GM18951 (cell line): ENCODE data around the gene ARL3.

ENCODE experiments used
- POLR2A ChIP-seq: IDR thresholded peaks from 4 replicates; pipeline ENCODE4 v1.6.1; 2011; ENCODE audit warnings: mild to moderate bottlenecking; ENCODE audit not compliant: insufficient read length, insufficient read depth; ENCODE audit errors: extremely low read depth
- in situ Hi-C: fragments of 300-500 bp; cut with MboI; formaldehyde crosslinking; loops from one replicate; pipeline ENCODE4 v1.12.0; 2022; ENCODE audit warnings: low sequenced_read_pairs, mixed read lengths, inconsistent platforms; ENCODE audit not compliant: unreplicated experiment

Gene ARL3

DNA sequence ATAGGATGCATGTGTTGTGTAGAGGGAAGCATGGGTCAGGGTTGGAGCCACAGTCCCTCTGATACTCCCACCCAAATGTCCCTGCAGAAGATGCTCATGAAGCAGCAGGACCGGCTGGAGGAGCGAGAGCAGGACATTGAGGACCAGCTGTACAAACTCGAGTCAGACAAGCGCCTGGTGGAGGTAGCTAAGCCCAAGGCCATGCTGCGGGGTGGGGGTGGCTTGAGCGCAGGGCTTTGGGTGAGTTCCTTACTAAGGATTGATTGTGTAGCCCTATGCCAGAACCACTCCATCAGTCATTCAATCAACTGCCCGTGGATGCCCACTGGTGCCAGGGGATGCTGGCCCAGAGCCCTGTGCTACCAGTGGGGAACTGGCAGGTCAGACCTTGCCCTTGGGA lies 59.6 kb downstream of the ARL3 start:
- in situ Hi-C loops, result no loop called here
- TF ChIP-seq POLR2A, result no peak

DNA sequence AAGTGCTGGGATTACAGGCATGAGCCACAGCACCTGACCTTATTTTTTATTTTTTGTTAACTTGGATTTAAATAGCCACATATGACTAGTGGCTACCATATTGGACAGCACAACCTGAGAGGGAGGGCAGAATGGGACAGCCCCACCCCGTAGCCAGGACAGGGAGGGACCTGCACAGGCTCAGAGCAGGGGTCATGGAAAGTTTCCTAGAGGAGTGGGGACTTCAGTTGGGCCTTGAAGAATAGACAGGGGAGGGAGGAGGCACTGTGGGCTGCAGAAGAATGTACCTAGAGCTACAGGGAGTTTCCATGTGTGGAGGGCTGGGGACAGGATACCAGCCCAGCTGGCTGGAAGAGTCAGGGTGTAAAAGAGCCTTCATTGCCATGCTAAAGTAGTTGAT lies 61.1 kb downstream of the ARL3 start:
- no peak for TF ChIP-seq POLR2A
- in situ Hi-C loops, result no loop called here

- TF ChIP-seq POLR2A, result no peak
- in situ Hi-C loops, result no loop called here
These were observed 61.9 kb downstream of the ARL3 start for GRCh38 chr10:102652170-102652916.

GRCh38 chr10:102651455-102652169 lies 62.6 kb downstream of the ARL3 start:
- in situ Hi-C loops, result no loop called here
- TF ChIP-seq POLR2A, result no peak

DNA sequence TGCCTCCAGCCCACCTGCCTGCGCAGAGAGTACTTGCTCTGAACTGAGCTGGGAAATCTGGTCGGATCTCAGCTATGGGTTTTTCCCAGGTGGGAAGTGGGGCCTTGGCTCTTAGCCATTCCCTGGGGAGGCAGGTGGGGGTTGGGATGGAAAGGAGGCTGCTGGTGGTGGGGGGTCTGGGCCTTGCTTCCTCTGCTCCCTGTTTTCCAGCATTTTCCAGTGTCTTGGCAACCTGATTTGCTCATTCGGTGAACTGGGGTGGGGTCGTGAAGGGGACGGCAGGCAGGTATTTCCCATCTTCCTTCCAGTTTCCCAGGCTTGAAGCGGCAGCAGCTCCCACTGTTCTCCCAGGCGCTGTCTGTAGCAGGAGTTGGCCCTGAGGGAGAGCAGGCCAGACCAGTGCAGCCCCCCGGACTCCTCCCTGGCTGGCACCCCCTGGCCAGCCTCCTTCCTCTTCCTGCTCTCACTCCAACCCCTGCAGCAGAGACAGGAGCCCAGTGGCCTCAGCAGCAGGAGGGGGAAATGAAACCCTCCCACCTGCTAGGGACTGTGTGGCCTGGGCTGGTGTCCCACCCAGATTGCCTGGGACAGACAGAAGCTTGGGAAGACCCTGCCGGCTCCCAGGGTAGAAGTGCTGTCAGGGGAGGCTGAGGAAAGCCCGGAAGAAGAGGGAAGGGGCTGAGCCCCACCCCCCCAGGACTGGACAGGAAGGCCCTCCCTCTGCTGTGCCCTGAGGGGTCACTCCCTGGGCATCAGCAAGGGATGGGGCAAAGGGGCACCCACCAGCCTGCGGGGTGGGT lies 63.3 kb downstream of the ARL3 start:
- in situ Hi-C loops, result no loop called here
- TF ChIP-seq POLR2A, result no peak

- no peak for TF ChIP-seq POLR2A
- in situ Hi-C loops, result no loop called here
These were observed 64.2 kb downstream of the ARL3 start for GRCh38 chr10:102649797-102650654.

DNA sequence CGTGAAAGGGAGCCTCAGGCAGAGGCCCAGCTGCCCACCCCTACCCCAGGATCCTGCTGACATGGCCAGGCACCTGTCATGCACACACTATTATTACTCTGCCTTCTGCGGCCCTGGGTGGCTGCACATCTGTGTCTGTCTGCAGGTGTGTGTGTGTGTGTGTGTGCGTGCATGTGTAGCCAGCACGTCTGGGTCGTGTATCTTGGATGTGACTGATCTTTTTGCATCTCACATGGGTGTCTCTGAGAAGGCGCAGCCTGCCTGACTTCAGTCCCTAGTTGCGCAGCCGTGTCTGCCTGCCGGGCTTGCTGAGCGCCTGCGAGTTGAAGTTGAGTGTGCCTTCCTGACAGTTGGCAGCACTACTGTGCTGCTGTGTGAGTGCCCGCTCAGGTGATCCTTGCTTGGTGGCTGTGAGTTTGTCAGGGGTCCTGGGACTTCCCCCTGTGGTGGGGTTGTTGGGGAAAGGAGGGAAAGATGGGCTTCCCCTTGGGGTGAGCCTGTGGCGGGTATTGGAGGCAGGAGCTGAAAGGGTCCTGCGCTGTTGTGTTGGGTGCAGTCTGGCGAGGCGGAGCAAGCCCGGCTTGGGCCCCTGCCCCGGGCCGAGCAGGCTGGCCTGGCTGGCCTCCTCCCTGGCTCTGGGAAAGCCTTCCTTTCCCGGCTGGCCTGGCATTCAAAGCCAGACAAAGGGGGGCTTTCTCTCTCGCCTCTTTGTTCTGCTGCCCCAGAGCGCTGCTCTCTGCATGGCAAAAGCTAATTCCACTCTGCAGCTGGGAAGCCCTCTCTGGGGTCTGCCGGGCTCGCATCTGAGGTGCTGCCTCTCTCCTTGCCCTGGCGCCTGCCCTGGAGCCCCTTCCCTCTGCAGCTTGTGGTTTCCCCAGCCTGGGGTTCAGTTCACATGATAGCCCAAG lies 65.1 kb downstream of the ARL3 start:
- no peak for TF ChIP-seq POLR2A
- in situ Hi-C loops, result no loop called here

DNA sequence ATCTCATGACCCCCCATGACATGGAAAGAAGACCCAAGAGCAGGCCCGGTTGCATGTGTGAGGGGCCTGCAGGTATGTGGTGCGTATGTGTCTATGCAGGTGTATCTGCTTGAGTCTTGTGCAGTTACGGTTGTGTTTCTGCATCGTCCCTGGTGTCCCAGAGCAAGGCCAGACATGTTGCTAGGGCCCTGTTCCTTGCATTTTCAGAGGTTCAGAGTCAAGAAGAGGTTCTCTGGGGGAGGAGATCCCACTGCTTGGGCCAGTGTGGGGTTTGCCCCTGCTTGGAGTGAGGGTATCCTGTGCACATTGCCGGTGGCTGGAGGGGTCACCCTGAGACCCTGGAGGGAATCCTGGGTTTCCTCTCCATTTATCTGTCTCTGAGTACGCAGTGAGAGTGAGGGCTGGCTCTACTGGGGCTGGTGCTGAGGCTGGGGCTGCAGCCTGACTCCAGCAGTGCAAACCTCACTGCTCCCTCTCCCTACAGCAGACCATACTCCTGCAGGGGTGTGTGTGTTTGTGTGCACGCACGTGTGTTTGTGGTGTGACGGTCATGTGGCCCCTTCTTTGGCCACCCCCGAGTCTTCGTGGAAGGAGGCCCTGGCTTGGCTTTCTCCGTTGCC lies 65.8 kb downstream of the ARL3 start:
- in situ Hi-C loops, result no loop called here
- TF ChIP-seq POLR2A, result no peak

GRCh38 chr10:102647443-102648268 lies 66.5 kb downstream of the ARL3 start:
- TF ChIP-seq POLR2A, result no peak
- in situ Hi-C loops, result no loop called here

DNA sequence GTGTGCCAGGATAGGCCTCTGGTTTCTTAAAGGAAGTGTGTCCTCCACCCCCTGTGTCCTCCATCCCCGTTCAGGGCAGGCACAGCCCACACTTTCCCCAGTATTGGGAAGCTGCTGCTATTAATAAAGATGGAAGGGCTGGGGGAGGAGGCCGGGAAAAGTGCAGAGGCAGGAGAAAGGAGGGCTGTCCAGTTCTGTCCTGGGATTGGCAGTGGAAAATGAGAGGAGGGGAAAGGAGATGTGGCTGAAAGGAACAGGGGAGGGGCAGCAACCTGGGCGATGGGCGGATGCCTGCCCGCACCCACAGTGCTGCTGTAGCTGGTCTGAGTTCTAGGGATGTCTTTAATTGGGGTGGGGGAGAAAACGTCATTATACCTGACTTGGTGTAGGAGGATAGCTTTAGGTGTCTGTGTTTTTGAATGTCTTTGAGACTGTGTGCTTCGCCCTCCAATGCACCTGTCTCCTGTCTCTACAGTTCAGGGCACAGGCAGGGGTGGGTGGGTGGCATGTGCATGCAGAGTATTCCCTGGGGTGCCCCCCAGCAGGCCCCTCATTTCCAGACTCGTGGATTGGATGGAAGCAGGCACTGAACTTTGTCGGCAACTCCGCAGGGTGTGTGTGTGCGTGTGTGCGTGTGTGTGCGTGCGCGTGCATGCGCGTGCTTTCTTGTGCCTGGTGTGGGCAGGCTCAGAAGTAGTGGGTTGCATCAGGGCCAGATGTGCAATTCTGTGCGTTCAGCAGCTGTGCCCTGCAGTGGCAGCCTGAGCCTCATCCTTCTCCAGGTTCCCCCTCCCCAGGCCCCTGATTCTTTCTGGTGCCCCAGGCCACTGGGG lies 67.4 kb downstream of the ARL3 start:
- TF ChIP-seq POLR2A, result no peak
- in situ Hi-C loops, result no loop called here
